Pericardium fibroblast (primary cell): ENCODE results near the gene ZNF674. TPM values are rescaled to one million over a fixed set of nuclear protein-coding genes. Genes with fewer than 3 reads are reported as not detected.

Experiments used
- total RNA-seq: library from RNA; depleted of rRNA; stranded (reverse); fragments of >200 nt; gene quantifications from 2 replicates; pipeline ENCODE4 v1.2.3, GENCODE V29; 2015

The ZNF674 gene
- 0.60 and 3.6 TPM in 2 replicates for total RNA-seq

GRCh38 chrX:46545111-46546005 lies at the start of gene ZNF674:
ZNF674 (minus strand) TSS chrX:46545421; CDS start chrX:46542087, 3,334 bp downstream.

GRCh38 chrX:46573331-46573891 lies 28.2 kb upstream of the ZNF674 start, which contains the start of gene CHST7:
CHST7 (plus strand) TSS chrX:46573765; CDS start chrX:46573932, 167 bp downstream.

Other genes with a start within 250 kb of the ZNF674 start
- 10.0 and 14.4 TPM in 2 replicates for gene CHST7, start 28.3 kb upstream of the ZNF674 start, total RNA-seq
- 0.93 and 1.8 TPM in 2 replicates for gene SLC9A7, start 213.7 kb upstream of the ZNF674 start, total RNA-seq